Endometrial microvascular endothelial cells (primary cell): ENCODE results near the gene ERLEC1. TPM values are rescaled to one million over a fixed set of nuclear protein-coding genes. Genes with fewer than 3 reads are reported as not detected.
"Not testable (repeated sequence)": the region's sequence is repeated elsewhere in the genome, so short reads cannot be mapped to it uniquely, and the experiment has no call there.

Experiments used
- in situ Hi-C: cut with HindIII; loops from 2 replicates; pipeline ENCODE4 v1.10.0; 2017; ENCODE audit warnings: low sequenced_read_pairs, low pct_unique_long_range_greater_than_20kb; ENCODE audit errors: inconsistent ontology term
- total RNA-seq: library from RNA; depleted of rRNA; stranded (reverse); fragments of >200 nt; gene quantifications from one replicate; pipeline ENCODE4 v1.2.3, GENCODE V29; 2015; ENCODE audit errors: inconsistent ontology term

ERLEC1 gene
- 37.4 TPM for total RNA-seq

GRCh38 chr2:53786705-53787613 lies at the start of gene ERLEC1, which contains the start of gene ASB3:
Gene ERLEC1 (plus strand): TSS chr2:53787044. CDS start chr2:53787211, 167 bp downstream.
Gene ASB3 (minus strand): TSS chr2:53786953. CDS start chr2:53765572, 21,381 bp downstream.
- in situ Hi-C loops, result no loop called here

DNA sequence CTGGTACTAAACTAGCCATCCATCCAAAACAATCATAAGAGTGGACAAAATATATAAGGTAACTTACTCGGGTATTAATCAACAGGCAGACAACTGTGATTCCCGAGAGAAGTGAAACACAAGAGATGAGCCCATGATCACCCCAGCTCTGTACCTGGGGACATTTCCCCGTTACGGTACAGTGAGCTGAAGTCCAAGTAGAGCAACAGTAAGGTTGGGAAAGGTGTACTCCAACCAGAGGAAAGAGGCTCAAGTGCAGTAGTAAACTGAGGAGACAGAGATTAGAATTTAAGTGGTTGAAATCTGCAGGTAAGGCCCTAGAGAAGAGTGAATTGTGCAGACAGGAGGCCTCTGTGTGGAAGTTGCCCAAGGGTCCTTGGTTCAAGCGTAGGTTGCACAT lies 49.8 kb upstream of the ERLEC1 start:
- in situ Hi-C loops, result no loop called here

GRCh38 chr2:53739032-53739431 lies 47.8 kb upstream of the ERLEC1 start:
- in situ Hi-C loops, result no loop called here

DNA sequence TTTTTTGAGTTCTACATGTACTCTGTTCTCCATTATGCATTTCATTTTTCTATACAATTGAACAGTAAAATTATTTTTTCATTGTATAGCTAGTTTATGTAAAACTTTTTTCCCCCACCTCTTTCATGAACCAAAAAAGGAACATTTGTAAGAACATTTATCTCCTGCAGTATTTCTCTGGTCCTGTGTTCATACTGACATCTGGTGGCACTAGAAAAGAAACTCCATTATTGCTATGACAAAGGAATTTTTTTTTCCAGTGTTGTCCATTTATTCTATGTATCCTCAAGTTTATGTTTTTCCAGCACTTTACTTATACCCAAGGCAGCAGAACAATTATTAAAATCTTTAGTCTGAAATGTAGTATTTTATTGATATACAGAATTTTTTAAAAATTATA lies 46.7 kb upstream of the ERLEC1 start:
- in situ Hi-C loops, result no loop called here

DNA sequence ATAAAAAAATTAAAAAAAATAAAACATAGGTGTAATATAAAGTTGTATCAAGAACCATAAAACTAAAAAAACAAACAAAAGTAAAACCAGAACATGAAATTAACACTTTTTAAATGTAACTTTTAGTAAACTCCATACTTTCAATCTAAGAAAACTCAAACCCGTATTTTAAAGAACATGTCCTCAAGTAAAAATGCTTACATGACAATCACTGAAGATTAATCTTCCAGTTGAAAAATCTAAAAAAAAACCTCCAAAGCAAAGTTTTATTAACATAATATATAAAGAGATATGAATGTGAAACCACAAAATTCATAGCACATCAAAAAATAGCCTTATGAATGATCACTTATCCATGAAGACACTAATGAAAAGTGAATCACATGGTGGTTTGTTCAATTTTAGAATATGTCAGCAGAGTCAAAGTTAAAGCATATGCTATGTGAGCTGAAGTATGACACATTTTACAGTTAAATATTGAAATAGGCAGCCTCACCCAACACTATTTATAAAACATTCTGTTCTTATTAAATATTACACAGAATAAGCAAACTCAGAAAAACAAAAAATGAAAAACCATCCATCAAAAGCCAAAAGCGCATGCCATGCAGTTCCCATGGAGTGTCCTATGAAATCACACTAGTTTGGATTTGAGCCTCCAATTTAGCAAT lies 42.3 kb upstream of the ERLEC1 start:
- in situ Hi-C loops, result no loop called here

GRCh38 chr2:53750041-53750768 lies 36.6 kb upstream of the ERLEC1 start:
- in situ Hi-C loops, result no loop called here

DNA sequence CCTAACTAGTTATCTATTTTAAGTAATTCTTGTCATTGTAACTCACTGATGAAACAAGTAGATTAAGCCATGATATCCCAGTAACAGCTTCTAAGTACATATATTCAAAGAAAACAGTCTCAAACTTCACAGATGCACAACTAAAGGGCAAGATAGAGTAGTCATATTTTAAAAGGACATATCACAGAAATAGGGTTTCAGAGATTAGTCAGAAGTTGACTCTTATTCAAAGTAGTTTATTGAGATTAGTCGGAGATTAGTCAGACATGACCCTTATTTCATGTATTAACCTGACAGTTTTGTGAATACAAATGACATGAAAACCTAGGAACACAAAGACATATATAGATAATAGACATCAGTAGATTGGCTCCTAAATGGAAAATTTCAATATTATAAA lies 35.1 kb upstream of the ERLEC1 start:
- in situ Hi-C loops, result no loop called here

DNA sequence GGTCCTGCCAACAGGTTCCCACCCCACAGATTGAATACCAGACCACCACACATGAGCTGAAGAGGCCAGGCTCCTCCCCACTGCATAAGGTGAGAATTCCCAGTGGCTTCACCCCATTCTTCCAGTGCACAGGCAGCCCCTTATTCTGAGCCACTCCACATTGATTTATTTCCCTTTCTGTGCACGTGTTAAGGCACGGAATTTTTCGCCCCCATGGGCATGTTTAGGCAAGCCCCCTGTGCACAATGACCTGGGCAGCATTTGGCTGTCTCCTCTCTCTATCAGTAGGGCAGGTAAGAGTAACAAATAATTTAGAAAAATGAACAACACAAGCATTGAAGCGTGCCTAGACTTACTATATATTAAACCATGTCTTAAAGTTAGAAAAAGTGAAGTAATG lies 34.5 kb upstream of the ERLEC1 start:
- in situ Hi-C loops, result no loop called here

GRCh38 chr2:53753041-53753440 lies 33.8 kb upstream of the ERLEC1 start:
- in situ Hi-C loops, result no loop called here

- in situ Hi-C loops, result no loop called here
These were observed 31.7 kb upstream of the ERLEC1 start for GRCh38 chr2:53755121-53755520.

GRCh38 chr2:53756644-53757043 lies 30.2 kb upstream of the ERLEC1 start:
- in situ Hi-C loops, result no loop called here

DNA sequence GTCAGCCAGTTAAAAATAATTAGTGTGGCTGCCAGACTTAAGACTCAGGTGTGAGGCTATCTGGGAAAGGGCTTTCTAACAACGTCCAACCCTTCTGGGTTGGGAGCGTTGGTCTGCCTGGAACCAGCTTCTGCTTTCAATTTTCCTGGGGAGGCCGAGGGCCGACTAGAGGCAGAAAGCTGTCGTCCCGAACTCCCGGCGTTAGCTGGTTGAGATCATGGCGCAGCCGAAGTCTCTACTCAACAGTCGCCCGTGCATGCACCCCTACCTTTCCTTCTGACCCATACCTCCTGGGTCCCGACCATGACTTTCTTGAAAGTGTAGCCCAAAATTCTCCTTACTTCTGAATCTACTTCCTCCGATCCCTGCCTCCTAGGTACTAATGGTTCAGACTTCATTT lies 29.6 kb upstream of the ERLEC1 start:
- in situ Hi-C loops, result not testable (repeated sequence)

DNA sequence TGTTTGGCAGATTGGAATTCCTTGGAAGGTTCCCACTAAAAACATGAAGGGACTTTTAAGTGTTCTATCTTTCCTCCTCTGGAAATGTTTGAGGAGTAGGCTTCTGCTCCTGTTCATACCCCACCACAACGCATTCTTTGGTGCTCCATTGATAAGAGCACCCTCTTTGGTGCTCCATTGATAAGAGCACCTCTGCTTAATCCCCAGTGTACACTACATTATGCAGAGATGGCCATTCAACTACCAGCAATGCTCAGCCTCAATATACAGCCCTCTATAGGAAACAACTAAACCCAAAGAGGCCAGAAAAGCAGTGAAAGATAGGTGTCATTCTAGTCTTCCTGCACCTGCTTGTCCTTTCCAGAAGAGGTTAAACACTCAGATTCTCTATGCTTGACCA lies 21.1 kb upstream of the ERLEC1 start:
- in situ Hi-C loops, result no loop called here

DNA sequence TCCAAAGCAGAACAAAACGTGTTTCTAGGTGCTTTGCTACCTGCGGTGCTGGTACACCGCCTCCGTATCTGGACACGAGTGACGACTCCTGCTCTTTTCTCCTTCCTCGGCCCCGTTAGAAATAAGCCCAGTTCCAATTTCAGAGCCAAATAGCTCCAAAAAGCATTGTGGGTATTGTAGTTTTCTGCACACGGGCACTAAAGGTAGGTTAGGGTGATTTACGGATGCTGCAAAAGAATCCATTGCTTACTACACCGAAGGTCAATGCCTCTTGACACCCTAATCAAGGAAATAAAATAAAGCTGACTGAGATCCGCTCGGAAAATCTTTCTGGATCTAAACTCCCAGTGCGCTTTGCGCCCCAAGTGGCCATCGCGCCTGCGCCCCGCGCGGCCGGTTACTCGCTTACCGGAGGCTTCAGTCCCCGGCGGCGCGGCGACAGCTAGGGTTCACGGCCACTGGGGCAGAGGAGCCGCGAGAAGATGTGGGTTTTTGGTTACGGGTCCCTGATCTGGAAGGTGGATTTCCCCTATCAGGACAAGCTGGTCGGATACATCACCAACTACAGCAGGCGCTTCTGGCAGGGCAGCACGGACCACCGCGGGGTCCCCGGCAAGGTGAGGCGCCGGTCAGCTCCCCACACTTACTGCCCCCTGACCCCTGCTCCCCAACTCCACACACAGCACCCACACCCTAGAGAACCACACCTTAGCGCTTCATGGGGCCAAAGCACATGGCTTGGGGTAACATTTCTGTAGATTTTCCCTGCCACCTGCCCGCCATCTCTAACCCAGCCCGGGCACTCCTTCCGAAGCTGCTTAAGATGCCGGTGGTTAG lies 19.2 kb upstream of the ERLEC1 start, which contains the start of gene CHAC2:
Gene CHAC2, plus strand, starts transcription at position 400 of the 837 bp plus-strand sequence. Its CDS starts 83 bp downstream, at position 483.
- in situ Hi-C loops, result no loop called here

GRCh38 chr2:53768242-53768542 lies 18.7 kb upstream of the ERLEC1 start:
- in situ Hi-C loops, result no loop called here

- in situ Hi-C loops, result no loop called here
These were observed 17.4 kb upstream of the ERLEC1 start for GRCh38 chr2:53769318-53769945.

DNA sequence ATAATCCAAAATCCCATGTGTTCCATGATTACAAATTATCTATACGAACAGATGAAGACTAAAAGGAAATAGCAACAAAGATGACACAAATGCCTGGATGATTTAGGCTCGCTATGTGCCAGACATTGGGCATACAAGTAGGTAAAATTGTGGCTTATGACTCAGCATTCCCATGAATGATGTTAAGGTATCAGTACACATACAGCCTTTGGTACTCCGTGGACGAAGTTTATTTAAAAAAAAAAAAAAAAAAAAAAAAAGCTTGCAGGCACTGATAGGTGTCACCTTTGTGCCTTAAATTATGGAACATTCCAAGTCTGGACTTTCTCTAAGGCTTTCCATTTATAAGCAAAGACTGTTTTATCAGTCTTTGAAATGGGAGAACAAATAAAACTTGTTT lies 16.6 kb upstream of the ERLEC1 start:
- in situ Hi-C loops, result no loop called here

GRCh38 chr2:53777134-53777533 lies 9.7 kb upstream of the ERLEC1 start:
- in situ Hi-C loops, result no loop called here
